Fibroblast of lung (primary cell): ENCODE measurements around the gene HK3.

Experiments used
- CTCF ChIP-seq, 2 donors: IDR thresholded peaks in 1 of 2; conservative IDR thresholded peaks in 1 of 2; 1 replicate in 1 of 2; 2 replicates in 1 of 2; pipeline ENCODE4 v1.5.1; 2011 to 2012; ENCODE audit warnings: low read length in 2 of 2, control low read depth in 1 of 2, inconsistent platforms in 1 of 2, low read depth in 1 of 2, mild to moderate bottlenecking in 1 of 2
- EZH2 ChIP-seq: IDR thresholded peaks from 2 replicates; pipeline ENCODE4 v1.5.1; 2012; ENCODE audit warnings: low read length, control low read depth, mild to moderate bottlenecking; ENCODE audit errors: missing control alignments

DNA sequence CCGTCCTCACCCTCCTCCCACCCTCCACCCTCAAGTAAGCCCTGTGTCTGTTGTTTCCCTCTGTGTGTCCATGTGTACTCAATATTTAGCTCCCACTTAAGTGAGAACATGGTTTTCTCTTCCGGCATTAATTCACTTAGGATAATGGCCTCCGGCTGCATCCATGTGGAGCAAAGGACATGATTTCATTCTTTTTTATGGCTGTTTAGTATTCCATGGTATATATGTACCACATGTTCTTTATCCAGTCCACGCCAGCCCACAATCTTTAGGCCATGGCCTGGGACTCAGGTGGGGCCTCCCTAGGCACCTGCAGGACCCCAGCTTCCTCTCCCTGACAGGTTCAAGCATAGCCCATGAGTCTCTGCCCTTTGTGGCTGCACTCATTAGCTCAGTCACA is 65.9 kb downstream of the HK3 start:
- TF ChIP-seq CTCF (conservative IDR thresholded peaks at IDR 0.05 in 1 of 2, IDR thresholded peaks at IDR 0.05 in 1 of 2; ENCODE audit: low read depth in 1 of 2, low read length in 2 of 2) (no peak), EZH2 (no peak)
